ENCODE results near the gene HNRNPUL2. TPM values are rescaled to one million over a fixed set of nuclear protein-coding genes. Genes with fewer than 3 reads are reported as not detected.

HNRNPUL2 gene
- total and polyA plus RNA-seq, 10 of the 15 experiments (the other 5 are each of a cell fraction or from before 2014, with no cell fraction given): 1.6 to 72.2 (median 14.9) TPM

GRCh38 chr11:62708793-62709192, 18.5 kb downstream of the HNRNPUL2 start:
- Histone ChIP-seq H3K9me3 (replicated peaks; ENCODE audit: control insufficient read depth, insufficient read depth, low read length) (no peaks in the 10 kb centered on the region), H3K27me3 (replicated peaks in 1 of 2; ENCODE audit: control insufficient read depth in 2 of 2, insufficient read depth in 2 of 2, low read length in 1 of 2) (no peaks in the 10 kb centered on the region), H3K9ac (ENCODE audit: control insufficient read depth, insufficient read depth, low read length) (peak overlapping the region; percentile 90), H3K4me3 (peak overlapping the region; percentile 83), H3K4me2 (ENCODE audit: control insufficient read depth, insufficient read depth) (peak overlapping the region; percentile 98), H2AFZ (ENCODE audit: control insufficient read depth, low read depth, low read length) (peak overlapping the region; percentile 93), H3K36me3 (ENCODE audit: control insufficient read depth in 2 of 2, insufficient read depth in 2 of 2, low read length in 1 of 2) (peaks cover 16 to 17% of the 10 kb centered on the region in 2 experiments), H4K20me1 (ENCODE audit: control insufficient read depth, insufficient read depth) (no peaks in the 10 kb centered on the region), H3K79me2 (ENCODE audit: control insufficient read depth, insufficient read depth, low read length) (no peaks in the 10 kb centered on the region), H3K27ac (ENCODE audit: control insufficient read depth, insufficient read depth) (peak overlapping the region; percentile 88), H3K4me1 (ENCODE audit: control insufficient read depth, insufficient read depth, low read length) (peaks cover 37% of the 10 kb centered on the region)
- peak; percentile 8 for ATAC-seq
- intact Hi-C loops (cut with micrococcal nuclease; ENCODE audit: unreplicated experiment) (loop anchor here (1.0 to 5.0 kb wide), 2 partner anchors 19 to 106 kb away; partner anchors contain the start of genes HNRNPUL2 and MTA2), in situ Hi-C loops (cut with MboI) (no loop called here)
- POLR2A ChIA-PET: interaction anchor here (0.6 to 7.6 kb wide), 14 partner anchors 18 to 147 kb away, joined by 4 to 79 read pairs (median 5); partner anchors contain the start of genes B3GAT3, C11orf98, CSKMT and HNRNPUL2
- DNase-seq (ENCODE audit: low read depth, low spot score): no peak
- TF ChIP-seq POLR2A (IDR thresholded peaks at IDR 0.05; ENCODE audit: low read depth, low read length) (peak; percentile 33), TCF7 (IDR thresholded peaks at IDR 0.05; ENCODE audit: borderline replicate concordance) (no peak)
- WGBS (ENCODE audit: insufficient coverage, insufficient replicate concordance, low lambda C conversion rate, missing lambda C conversion rate): 4% methylated on average over 7 of the region's 7 CpGs
- BruUV-seq (replicated peaks): no TSS peak
- SMC1A ChIA-PET (ENCODE audit: uncharacterized antibody, unreplicated experiment): interaction anchor here (0.6 to 5.3 kb wide), 7 partner anchors 15 to 152 kb away, joined by 3 to 26 read pairs (median 3); partner anchors contain the start of genes HNRNPUL2, TAF6L and TTC9C
- FAIRE-seq: no peak
- RAD21 ChIA-PET (ENCODE audit: unreplicated experiment): interaction anchor here (0.6 to 1.8 kb wide), 7 partner anchors 18 to 152 kb away, joined by 3 to 8 read pairs (median 4); partner anchors contain the start of genes C11orf98, CSKMT, HNRNPUL2 and TAF6L
- CTCF ChIA-PET: interaction anchor here (1.0 to 5.0 kb wide), 6 partner anchors 14 to 60 kb away, joined by 3 to 21 read pairs (median 6); partner anchors contain the start of genes HNRNPUL2, TTC9C and ZBTB3

GRCh38 chr11:62708392-62708791, 18.9 kb downstream of the HNRNPUL2 start:
- TF ChIP-seq ZNF592 (IDR thresholded peaks at IDR 0.05) (no peak), PBX3 (IDR thresholded peaks at IDR 0.05; ENCODE audit: insufficient replicate concordance, low read depth, low read length) (no peak), ZNF217 (IDR thresholded peaks at IDR 0.05) (no peak), TCF3 (IDR thresholded peaks at IDR 0.05; ENCODE audit: borderline replicate concordance, insufficient read depth, low read depth, low read length) (no peak), CREM (IDR thresholded peaks at IDR 0.05; ENCODE audit: low read depth) (no peak)
- RAD21 ChIA-PET (ENCODE audit: unreplicated experiment): interaction anchor here (1.0 to 1.7 kb wide), 4 partner anchors 43 to 78 kb away, joined by 3 to 8 read pairs (median 6); partner anchors contain the start of genes C11orf98, CSKMT and ZBTB3
- H3K4me2 ChIP-seq (ENCODE audit: control insufficient read depth, insufficient read depth): peak overlapping the region; percentile 98
- no peak overlapping the region for H2AFZ ChIP-seq (ENCODE audit: control insufficient read depth, low read depth, low read length)
- H4K20me1 ChIP-seq (ENCODE audit: control insufficient read depth, insufficient read depth): no peaks in the 10 kb centered on the region
- CTCF ChIA-PET: interaction anchor here (0.8 to 5.0 kb wide), 6 partner anchors 14 to 61 kb away, joined by 3 to 21 read pairs (median 4); partner anchors contain the start of gene ZBTB3
- intact Hi-C loops (cut with micrococcal nuclease; ENCODE audit: unreplicated experiment) (loop anchor here (5.0 kb wide), 1 partner anchor 106 kb away; the partner anchor contains the start of gene MTA2), in situ Hi-C loops (cut with MboI) (no loop called here)
- peaks cover 35% of the 10 kb centered on the region for H3K4me1 ChIP-seq (ENCODE audit: control insufficient read depth, insufficient read depth, low read length)
- no peaks in the 10 kb centered on the region for H3K79me2 ChIP-seq (ENCODE audit: control insufficient read depth, insufficient read depth, low read length)
- H3K27me3 ChIP-seq (replicated peaks in 1 of 2; ENCODE audit: control insufficient read depth in 2 of 2, insufficient read depth in 2 of 2, low read length in 1 of 2): no peaks in the 10 kb centered on the region
- DNase-seq (ENCODE audit: low read depth, low spot score): no peak
- WGBS (ENCODE audit: insufficient coverage, insufficient replicate concordance, low lambda C conversion rate, missing lambda C conversion rate): 85% methylated on average over 5 of the region's 5 CpGs
- H3K27ac ChIP-seq (ENCODE audit: control insufficient read depth, insufficient read depth): peak overlapping the region; percentile 88
- POLR2A ChIA-PET: interaction anchor here (0.6 to 7.6 kb wide), 14 partner anchors 19 to 147 kb away, joined by 4 to 79 read pairs (median 5); partner anchors contain the start of genes B3GAT3, C11orf98, CSKMT and HNRNPUL2
- peaks cover 12 to 17% of the 10 kb centered on the region in 2 experiments for H3K36me3 ChIP-seq (ENCODE audit: control insufficient read depth in 2 of 2, insufficient read depth in 2 of 2, low read length in 1 of 2)
- no peak for ATAC-seq
- FAIRE-seq: no peak
- H3K9me3 ChIP-seq (replicated peaks; ENCODE audit: control insufficient read depth, insufficient read depth, low read length): no peaks in the 10 kb centered on the region
- H3K9ac ChIP-seq (ENCODE audit: control insufficient read depth, insufficient read depth, low read length): peak overlapping the region; percentile 90
- no TSS peak for BruUV-seq (replicated peaks)
- SMC1A ChIA-PET (ENCODE audit: uncharacterized antibody, unreplicated experiment): interaction anchor here (0.9 to 5.3 kb wide), 5 partner anchors 16 to 151 kb away, joined by 3 to 26 read pairs (median 3); partner anchors contain the start of genes HNRNPUL2 and TTC9C
- peak overlapping the region; percentile 83; the same call in 1 of the 2 replicates for H3K4me3 ChIP-seq

Measured in GM12878 (cell line).